GM13977 (cell line): Measurements from ENCODE around the gene FAN1.
A peak's percentile ranks its signal among the peaks of the same experiment; 100 is the strongest.

Source experiments
- DNase-seq: peaks from one replicate; pipeline ENCODE4 v3.0.0; 2012; ENCODE audit warnings: low spot score
- CTCF ChIP-seq: IDR thresholded peaks from 2 replicates; pipeline ENCODE4 v1.5.1; 2012; ENCODE audit warnings: mild to moderate bottlenecking, control low read depth; ENCODE audit not compliant: insufficient read depth; ENCODE audit errors: extremely low read depth, missing control alignments
- in situ Hi-C: fragments of 300-500 bp; cut with MboI; formaldehyde crosslinking; loops from one replicate; pipeline ENCODE4 v1.12.0; 2022; ENCODE audit warnings: low sequenced_read_pairs, low pct_unique_long_range_greater_than_20kb, mixed read lengths, inconsistent platforms; ENCODE audit not compliant: unreplicated experiment

FAN1 gene

GRCh38 chr15:30903497-30904187, at the start of gene FAN1:
TSS of gene FAN1 (plus strand) at chr15:30903915. CDS start at chr15:30904664, 749 bp downstream.
- peak; percentile 90 for DNase-seq
- peak; percentile 25 for TF ChIP-seq CTCF
- in situ Hi-C loops = no loop called here

- TF ChIP-seq CTCF = peak; percentile 71
- peak; percentile 35 for DNase-seq
- in situ Hi-C loops = no loop called here
Measured at GRCh38 chr15:30859091-30859874, 44.4 kb upstream of the FAN1 start.

GRCh38 chr15:30865257-30865656, 38.5 kb upstream of the FAN1 start:
- DNase-seq = no peak
- TF ChIP-seq CTCF = no peak
- in situ Hi-C loops = no loop called here

- DNase-seq = no peak
- no peak for TF ChIP-seq CTCF
- in situ Hi-C loops = no loop called here
Measured at GRCh38 chr15:30870681-30871080, 33.0 kb upstream of the FAN1 start.

- in situ Hi-C loops = no loop called here
- no peak for TF ChIP-seq CTCF
- no peak for DNase-seq
Measured at GRCh38 chr15:30872341-30872748, 31.4 kb upstream of the FAN1 start.

- in situ Hi-C loops = loop anchor here (25.0 kb wide), 1 partner anchor 215 kb away; no protein-coding TSS in a partner anchor
- no peak for TF ChIP-seq CTCF
- no peak for DNase-seq
Measured at GRCh38 chr15:30877070-30877469, 26.6 kb upstream of the FAN1 start.
